ENCODE measurements around the gene CENPB. TPM values are rescaled to one million over a fixed set of nuclear protein-coding genes. Genes with fewer than 3 reads are reported as not detected.
A peak's percentile ranks its signal among the peaks of the same experiment; 100 is the strongest.

CENPB gene
- total and polyA plus RNA-seq, 10 of the 15 experiments (the other 5 are each of a cell fraction or from before 2014, with no cell fraction given): 0.16 to 71.2 (median 14.0) TPM

GRCh38 chr20:3768342-3769130, 18.0 kb downstream of the CENPB start:
- WGBS (ENCODE audit: insufficient coverage, insufficient replicate concordance, low lambda C conversion rate, missing lambda C conversion rate): 1% methylated on average over 50 of the region's 51 CpGs
- Histone ChIP-seq H3K79me2 (ENCODE audit: control insufficient read depth, insufficient read depth, low read length) (peaks cover 14% of the 10 kb centered on the region), H3K4me1 (ENCODE audit: control insufficient read depth, insufficient read depth, low read length) (peaks cover 24% of the 10 kb centered on the region), H3K9ac (ENCODE audit: control insufficient read depth, insufficient read depth, low read length) (peak overlapping the region; percentile 75), H3K4me3 (peak overlapping the region; percentile 89), H3K36me3 (ENCODE audit: control insufficient read depth in 2 of 2, insufficient read depth in 2 of 2, low read length in 1 of 2) (no peaks in the 10 kb centered on the region; a peak in 1 of 4 replicates), H4K20me1 (ENCODE audit: control insufficient read depth, insufficient read depth) (no peaks in the 10 kb centered on the region), H3K27me3 (replicated peaks in 1 of 2; ENCODE audit: control insufficient read depth in 2 of 2, insufficient read depth in 2 of 2, low read length in 1 of 2) (no peaks in the 10 kb centered on the region), H3K9me3 (replicated peaks; ENCODE audit: control insufficient read depth, insufficient read depth, low read length) (no peaks in the 10 kb centered on the region), H3K4me2 (ENCODE audit: control insufficient read depth, insufficient read depth) (peak overlapping the region; percentile 91), H2AFZ (ENCODE audit: control insufficient read depth, low read depth, low read length) (peak overlapping the region; percentile 95), H3K27ac (ENCODE audit: control insufficient read depth, insufficient read depth) (peak overlapping the region; percentile 75)
- intact Hi-C loops (cut with micrococcal nuclease; ENCODE audit: unreplicated experiment): loop anchor here (5.0 kb wide), 2 partner anchors 51 to 91 kb away; no protein-coding TSS in a partner anchor
- ATAC-seq (peak; percentile 72), FAIRE-seq (peak; percentile 75), DNase-seq (ENCODE audit: low read depth, low spot score) (no peak)
- no TSS peak for BruUV-seq (replicated peaks)
- RAD21 ChIA-PET (ENCODE audit: unreplicated experiment): interaction anchor here (0.7 to 2.1 kb wide), 14 partner anchors 11 to 303 kb away, joined by 3 to 10 read pairs (median 4); partner anchors contain the start of genes AP5S1, CENPB and SPEF1
- CTCF ChIA-PET: interaction anchor here (0.7 to 5.7 kb wide), 28 partner anchors 10 to 793 kb away, joined by 3 to 52 read pairs (median 4); partner anchors contain the start of genes CENPB, SIGLEC1 and SPEF1
- in situ Hi-C loops (cut with MboI): no loop called here
- POLR2A ChIA-PET: interaction anchor here (1.0 to 2.5 kb wide), 6 partner anchors 10 to 314 kb away, joined by 3 to 9 read pairs (median 4); partner anchors contain the start of gene AP5S1
- SMC1A ChIA-PET (ENCODE audit: uncharacterized antibody, unreplicated experiment): interaction anchor here (0.8 to 2.2 kb wide), 12 partner anchors 16 to 302 kb away, joined by 3 to 12 read pairs (median 4); partner anchors contain the start of genes AP5S1 and CENPB
- TF ChIP-seq SIN3A (IDR thresholded peaks at IDR 0.05; ENCODE audit: low read depth, low read length) (peak; percentile 10; the same call in 1 of the 2 replicates), ASH2L (IDR thresholded peaks at IDR 0.05; ENCODE audit: borderline replicate concordance, low read depth) (no peak), STAT1 (conservative IDR thresholded peaks at IDR 0.05) (0 out of 2 replicates have a peak, but pooled peaks have one; percentile 3), MEF2B (IDR thresholded peaks at IDR 0.05; ENCODE audit: partially characterized antibody, poor library complexity, severe bottlenecking) (peak; percentile 21), MYB (IDR thresholded peaks at IDR 0.05; ENCODE audit: borderline replicate concordance, low read depth, low read length) (no peak), HDAC6 (IDR thresholded peaks at IDR 0.05; ENCODE audit: unreplicated experiment) (no peak), RB1 (IDR thresholded peaks at IDR 0.05; ENCODE audit: borderline replicate concordance) (no peak), CREM (IDR thresholded peaks at IDR 0.05; ENCODE audit: low read depth) (0 out of 2 replicates have a peak, but pooled peaks have one; percentile 52), POU2F2 (IDR thresholded peaks at IDR 0.05; ENCODE audit: borderline replicate concordance, low read depth, low read length) (0 out of 3 replicates have a peak, but pooled peaks have one; percentile 3), SKIL (IDR thresholded peaks at IDR 0.05; ENCODE audit: low read depth, poor library complexity, severe bottlenecking) (no peak), PAX8 (IDR thresholded peaks at IDR 0.05) (no peak), RELA (IDR thresholded peaks at IDR 0.05; ENCODE audit: borderline replicate concordance, partially characterized antibody) (peak; percentile 20), SPI1 (IDR thresholded peaks at IDR 0.05; ENCODE audit: borderline replicate concordance, insufficient read depth, low read depth, low read length) (no peak), TAF1 (IDR thresholded peaks at IDR 0.05; ENCODE audit: borderline replicate concordance, low read depth, low read length) (no peak), EGR1 (IDR thresholded peaks at IDR 0.05; ENCODE audit: borderline replicate concordance in 1 of 2, low read depth in 2 of 2, low read length in 2 of 2) (0 out of 3 replicates have a peak, but pooled peaks of 1 of the 2 experiments have one; percentile 3), TBL1XR1 (IDR thresholded peaks at IDR 0.05; ENCODE audit: low read depth, low read length) (no peak), E2F8 (IDR thresholded peaks at IDR 0.05; ENCODE audit: low read depth, partially characterized antibody) (no peak)
